Smooth muscle cell (in vitro differentiated cells): ENCODE results near the gene RBM47. TPM values are rescaled to one million over a fixed set of nuclear protein-coding genes. Genes with fewer than 3 reads are reported as not detected.

Source experiments
- DNase-seq: peaks from one replicate; lab custom pipeline; 2025; ENCODE audit not compliant: unreplicated experiment; lab: John Stamatoyannopoulos, UW
- H2AFZ ChIP-seq: fragments of 200-600 bp; sonication (generic); 2 replicates; pipeline ENCODE4 v1.6.0; 2016; ENCODE audit warnings: antibody characterized with exemption, low read depth, mild to moderate bottlenecking
- H3F3A ChIP-seq: fragments of 200-600 bp; sonication (generic); 2 replicates; pipeline ENCODE4 v1.6.0; 2017; ENCODE audit warnings: antibody characterized with exemption, low read depth
- H3K27ac ChIP-seq: fragments of 200-600 bp; sonication (generic); 2 replicates; pipeline ENCODE4 v1.5.1; 2016; ENCODE audit warnings: low read depth, mild to moderate bottlenecking
- H3K27me3 ChIP-seq: fragments of 200-600 bp; sonication (generic); 2 replicates; pipeline ENCODE4 v1.6.1; 2016; ENCODE audit warnings: low read depth, mild to moderate bottlenecking
- H3K36me3 ChIP-seq: fragments of 200-600 bp; sonication (generic); 2 replicates; pipeline ENCODE4 v1.5.1; 2016; ENCODE audit warnings: low read depth
- H3K4me1 ChIP-seq: fragments of 200-600 bp; sonication (generic); 2 replicates; pipeline ENCODE4 v1.5.1; 2016; ENCODE audit warnings: low read depth
- H3K4me2 ChIP-seq: fragments of 200-600 bp; sonication (generic); 2 replicates; pipeline ENCODE4 v1.6.0; 2016; ENCODE audit warnings: mild to moderate bottlenecking
- H3K4me3 ChIP-seq: fragments of 200-600 bp; sonication (generic); 2 replicates; pipeline ENCODE4 v1.5.1; 2016; ENCODE audit warnings: mild to moderate bottlenecking
- H3K79me2 ChIP-seq: fragments of 200-600 bp; sonication (generic); 2 replicates; pipeline ENCODE4 v1.6.0; 2016; ENCODE audit warnings: low read depth, mild to moderate bottlenecking
- H3K9ac ChIP-seq: fragments of 200-600 bp; sonication (generic); 2 replicates; pipeline ENCODE4 v1.6.0; 2016; ENCODE audit warnings: low read depth
- H3K9me3 ChIP-seq: fragments of 200-600 bp; sonication (generic); replicated peaks from 2 replicates; pipeline ENCODE4 v1.5.1; 2016; ENCODE audit warnings: low read depth
- H4K20me1 ChIP-seq: fragments of 200-600 bp; sonication (generic); 2 replicates; pipeline ENCODE4 v1.6.0; 2016; ENCODE audit warnings: low read depth
- CTCF ChIP-seq: fragments of 200-600 bp; sonication (generic); IDR thresholded peaks from 2 replicates; pipeline ENCODE4 v1.5.1; 2017; ENCODE audit warnings: borderline replicate concordance, mild to moderate bottlenecking, antibody characterized with exemption; ENCODE audit not compliant: insufficient read depth, poor library complexity, severe bottlenecking
- WGBS: methylation state at CpG from one replicate; pipeline ENCODE4 v1.1.7; 2016; ENCODE audit warnings: low lambda C conversion rate; 5-methylcytosine and 5-hydroxymethylcytosine counted together
- polyA plus RNA-seq: library from polyadenylated mRNA; unstranded; fragments of >200 nt; fragmentation: Nextera tagmentation; extraction: Ambion mirVana; gene quantifications from 2 replicates; pipeline ENCODE4 v1.2.1, GENCODE V29; 2016
- total RNA-seq: library from RNA; depleted of rRNA; stranded (reverse); fragments of >200 nt; gene quantifications from 2 replicates; pipeline ENCODE4 v1.2.3, GENCODE V29; 2014

RBM47 gene
- total and polyA plus RNA-seq, 2 experiments from 2014 or later, result 3.4 to 5.5 TPM

- Histone ChIP-seq H3K4me2 (no peak overlapping the region), H3K79me2 (no peaks in the 10 kb centered on the region), H3K9ac (no peak overlapping the region), H3K9me3 (no peaks in the 10 kb centered on the region), H3F3A (no peaks in the 10 kb centered on the region), H3K27ac (no peak overlapping the region), H3K27me3 (no peaks in the 10 kb centered on the region), H3K36me3 (no peaks in the 10 kb centered on the region), H3K4me3 (no peak overlapping the region), H2AFZ (no peak overlapping the region), H4K20me1 (no peaks in the 10 kb centered on the region), H3K4me1 (no peaks in the 10 kb centered on the region)
- 96% methylated on average over 9 of the region's 9 CpGs for WGBS
- no peak for TF ChIP-seq CTCF
- no peak for DNase-seq
Observed at GRCh38 chr4:40511036-40511614, 118.5 kb downstream of the RBM47 start.

- Histone ChIP-seq H3K9me3 (no peaks in the 10 kb centered on the region), H3K27me3 (no peaks in the 10 kb centered on the region), H2AFZ (no peak overlapping the region), H3K79me2 (no peaks in the 10 kb centered on the region), H3K36me3 (no peaks in the 10 kb centered on the region), H3F3A (no peaks in the 10 kb centered on the region), H3K27ac (no peak overlapping the region), H3K4me3 (no peak overlapping the region), H3K9ac (no peak overlapping the region), H3K4me2 (no peak overlapping the region), H4K20me1 (no peaks in the 10 kb centered on the region), H3K4me1 (no peaks in the 10 kb centered on the region)
- DNase-seq, result no peak
- TF ChIP-seq CTCF, result no peak
- 84% methylated on average over 11 of the region's 11 CpGs for WGBS
Observed at GRCh38 chr4:40507977-40508376, 121.7 kb downstream of the RBM47 start.

- no peaks in the 10 kb centered on the region for H3K4me1 ChIP-seq
- no peak overlapping the region for H3K4me3 ChIP-seq
- WGBS, result 87% methylated on average over 3 of the region's 3 CpGs
- H3K27me3 ChIP-seq, result no peaks in the 10 kb centered on the region
- no peak for TF ChIP-seq CTCF
- no peaks in the 10 kb centered on the region for H3K79me2 ChIP-seq
- no peak overlapping the region for H2AFZ ChIP-seq
- H3F3A ChIP-seq, result no peaks in the 10 kb centered on the region
- no peak overlapping the region for H3K4me2 ChIP-seq
- no peak overlapping the region for H3K27ac ChIP-seq
- H3K9ac ChIP-seq, result no peak overlapping the region
- H3K36me3 ChIP-seq, result no peaks in the 10 kb centered on the region
- DNase-seq, result no peak
- H4K20me1 ChIP-seq, result no peaks in the 10 kb centered on the region
- H3K9me3 ChIP-seq, result no peaks in the 10 kb centered on the region
Observed at GRCh38 chr4:40506492-40506891, 123.2 kb downstream of the RBM47 start.

- Histone ChIP-seq H3K4me1 (no peaks in the 10 kb centered on the region), H3K79me2 (no peaks in the 10 kb centered on the region), H3K4me3 (no peak overlapping the region), H3K4me2 (no peak overlapping the region), H3K36me3 (no peaks in the 10 kb centered on the region), H3K27me3 (no peaks in the 10 kb centered on the region), H2AFZ (no peak overlapping the region), H4K20me1 (no peaks in the 10 kb centered on the region), H3K27ac (no peak overlapping the region), H3K9ac (no peak overlapping the region), H3K9me3 (no peaks in the 10 kb centered on the region), H3F3A (no peaks in the 10 kb centered on the region)
- DNase-seq, result no peak
- 73% methylated on average over 3 of the region's 3 CpGs for WGBS
- TF ChIP-seq CTCF, result no peak
Observed at GRCh38 chr4:40506066-40506465, 123.6 kb downstream of the RBM47 start.
